ENCODE data around the gene PLOD1.
"Not testable (repeated sequence)": the region's sequence is repeated elsewhere in the genome, so short reads cannot be mapped to it uniquely, and the experiment has no call there.

Gene PLOD1

DNA sequence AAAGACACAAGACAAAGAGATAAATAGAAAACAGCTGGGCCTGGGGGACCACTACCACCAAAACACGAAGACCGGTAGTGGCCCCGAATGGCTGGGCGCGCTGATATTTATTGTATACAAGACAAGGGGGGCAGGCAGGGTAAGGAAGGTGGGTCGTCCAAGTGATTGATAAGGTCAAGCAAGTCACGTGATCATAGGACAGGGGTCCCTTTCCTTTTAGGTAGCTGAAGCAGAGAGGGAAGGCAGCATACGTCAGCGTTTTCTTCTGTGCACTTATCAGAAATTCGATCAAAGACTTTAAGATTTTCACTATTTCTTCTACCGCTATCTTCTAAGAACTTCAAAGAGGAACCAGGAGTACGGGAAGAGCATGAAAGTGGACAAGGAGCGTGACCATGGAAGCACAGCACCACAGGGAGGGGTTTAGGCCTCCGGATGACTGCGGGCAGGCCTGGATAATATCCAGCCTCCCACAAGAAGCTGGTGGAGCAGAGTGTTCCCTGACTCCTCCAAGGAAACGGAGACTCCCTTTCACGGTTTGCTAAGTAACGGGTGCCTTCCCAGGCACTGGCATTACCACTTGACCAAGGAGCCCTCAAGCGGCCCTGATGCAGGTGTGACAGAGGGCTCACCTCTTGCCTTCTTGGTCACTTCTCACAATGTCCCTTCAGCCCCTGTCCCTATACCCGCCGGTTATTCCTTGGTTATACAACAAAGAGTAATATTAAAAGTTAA lies 21.9 kb upstream of the PLOD1 start:
- not testable (repeated sequence) for DNase-seq

DNA sequence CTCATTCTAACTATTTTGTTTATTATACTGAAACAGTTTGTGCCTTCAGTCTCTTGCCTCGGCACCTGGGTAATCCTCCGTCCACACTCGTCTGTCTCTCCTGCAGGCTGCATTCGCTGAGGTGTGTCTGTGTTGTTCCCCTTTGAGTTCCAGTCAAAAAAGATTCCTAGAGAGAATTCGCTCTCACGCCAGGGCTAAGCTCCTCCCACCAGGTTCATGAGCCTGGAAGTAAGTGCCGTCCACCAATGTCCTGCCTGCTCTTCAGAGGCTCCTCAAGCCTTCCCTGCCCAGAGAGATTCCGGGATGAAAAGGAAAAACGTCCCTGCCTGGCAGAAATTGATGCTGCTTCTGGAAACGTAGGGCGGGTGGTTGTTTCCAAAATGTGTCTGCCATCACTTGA lies 21.2 kb upstream of the PLOD1 start:
- DNase-seq, result no peak

DNA sequence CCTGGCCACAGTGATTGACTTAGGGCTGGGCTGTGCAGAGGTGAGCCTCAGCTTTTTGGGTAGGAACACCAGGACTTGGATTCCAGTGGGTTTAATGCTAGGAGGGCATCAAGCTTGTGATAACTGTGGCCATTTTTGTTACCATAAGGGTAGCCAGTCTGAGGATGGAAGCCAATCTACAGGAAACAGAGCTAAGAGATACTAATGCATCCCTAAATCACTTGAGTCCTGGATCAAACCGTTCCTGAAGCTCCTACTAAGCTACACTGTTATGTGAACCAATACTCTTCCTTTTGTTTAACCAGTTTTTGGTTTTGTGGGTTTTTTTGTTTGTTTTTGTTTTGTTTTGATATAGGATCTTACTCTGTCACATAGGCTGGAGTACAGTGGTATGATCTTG lies 20.5 kb upstream of the PLOD1 start:
- DNase-seq, result no peak

DNA sequence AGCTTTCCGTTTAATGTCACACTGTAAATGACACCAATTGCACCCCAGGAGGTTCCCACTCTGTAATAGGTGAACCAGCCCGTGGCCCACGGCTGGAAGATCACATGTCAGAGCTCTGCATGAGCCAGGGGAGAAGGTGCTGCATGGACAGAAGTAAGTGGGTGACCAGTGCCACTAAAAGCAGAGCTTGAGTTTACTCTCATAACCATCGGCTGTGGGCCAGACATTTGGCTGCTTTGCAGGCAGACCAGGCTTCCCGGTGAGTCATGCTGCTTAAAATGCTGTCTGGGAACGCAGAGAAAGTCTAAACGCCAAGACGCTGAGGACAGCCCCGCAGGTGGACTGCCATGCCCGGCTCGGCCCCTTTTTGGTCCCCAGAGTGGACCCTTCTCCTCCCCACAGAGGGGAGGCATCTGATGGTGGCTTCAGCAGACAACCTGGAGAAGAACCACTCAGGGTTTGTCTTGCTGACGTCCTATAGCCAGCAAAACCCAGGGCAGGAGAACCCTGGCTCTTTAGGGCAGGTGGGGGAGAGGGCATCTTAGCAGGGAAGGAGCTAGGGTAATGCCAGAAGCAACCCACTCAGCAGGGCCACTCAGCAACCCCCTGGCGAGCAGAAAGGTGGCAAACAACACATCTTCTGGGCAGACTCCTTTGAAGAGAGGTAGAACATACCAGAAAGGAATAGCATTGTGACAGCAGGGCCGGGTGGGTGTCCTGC lies 15.6 kb upstream of the PLOD1 start:
- no peak for DNase-seq

DNA sequence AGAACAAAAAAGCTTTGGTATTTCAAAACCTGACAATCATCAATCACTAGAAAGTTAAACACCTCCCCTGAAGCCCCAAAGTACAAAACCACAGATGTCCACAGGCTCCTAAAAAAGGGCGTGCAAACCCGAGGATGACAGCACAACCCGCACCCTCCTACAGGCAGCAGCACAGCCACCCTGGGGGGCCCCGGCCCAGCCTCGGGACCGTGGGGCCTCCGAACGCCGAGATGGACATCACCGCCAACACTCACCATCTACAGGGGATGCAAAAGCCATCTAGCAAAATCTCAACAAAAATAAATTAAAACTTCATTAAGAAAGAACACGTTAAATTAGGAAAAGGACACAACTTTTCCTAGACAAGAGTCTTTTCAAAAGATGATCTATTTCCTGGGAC lies 14.9 kb upstream of the PLOD1 start:
- no peak for DNase-seq

DNA sequence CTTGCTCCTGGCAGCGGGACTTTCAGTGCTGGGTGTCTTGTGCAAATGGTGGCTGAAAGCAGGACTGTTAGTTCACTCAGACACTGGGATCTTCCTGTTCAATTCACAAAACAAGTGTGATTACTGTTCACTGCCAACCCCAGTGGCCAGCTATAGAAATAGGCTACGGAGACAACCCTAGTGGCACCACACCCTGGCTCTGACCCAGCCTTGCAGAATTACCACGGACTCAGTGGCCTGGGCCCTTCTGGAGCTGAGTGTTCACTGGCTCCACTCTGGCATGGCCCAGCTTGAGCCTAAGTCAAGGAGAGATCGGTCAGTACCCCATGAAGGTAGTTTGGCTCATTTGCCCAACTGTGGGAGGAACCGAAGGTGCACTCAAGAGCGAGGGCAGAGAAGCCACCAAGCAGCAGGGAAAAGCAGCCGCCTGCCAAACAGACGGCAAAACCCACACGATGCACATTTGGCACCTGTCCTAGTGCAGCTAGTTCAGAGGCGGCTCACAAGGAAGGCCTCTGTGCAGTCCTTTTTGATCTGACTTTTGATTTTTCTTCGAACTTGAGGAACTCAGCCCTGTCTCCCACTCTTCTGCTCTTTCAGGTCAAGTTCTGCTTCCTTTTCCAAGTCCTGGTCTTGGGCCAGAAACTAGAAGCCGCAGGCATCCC lies 14.1 kb upstream of the PLOD1 start:
- DNase-seq, result no peak

DNA sequence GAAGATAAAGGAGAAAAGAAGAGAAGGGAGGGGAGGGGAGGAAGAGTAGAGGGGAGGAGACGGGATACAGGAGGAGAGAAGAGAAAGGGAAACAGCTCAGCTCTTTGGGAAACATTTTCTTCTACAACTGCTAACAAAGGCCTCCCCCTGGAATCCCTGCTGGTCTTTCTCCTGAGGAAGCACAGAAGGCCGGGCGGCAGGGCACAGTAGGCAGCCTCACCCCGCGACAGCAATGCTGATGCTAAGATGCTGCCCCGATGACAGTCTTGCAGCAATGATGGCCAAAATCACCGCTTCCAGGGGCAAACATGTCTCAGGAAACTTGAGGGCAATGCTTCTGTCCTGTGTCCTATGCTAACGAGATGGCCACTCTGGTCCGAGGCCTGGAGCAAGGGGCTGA lies 13.5 kb upstream of the PLOD1 start:
- DNase-seq, result no peak

DNA sequence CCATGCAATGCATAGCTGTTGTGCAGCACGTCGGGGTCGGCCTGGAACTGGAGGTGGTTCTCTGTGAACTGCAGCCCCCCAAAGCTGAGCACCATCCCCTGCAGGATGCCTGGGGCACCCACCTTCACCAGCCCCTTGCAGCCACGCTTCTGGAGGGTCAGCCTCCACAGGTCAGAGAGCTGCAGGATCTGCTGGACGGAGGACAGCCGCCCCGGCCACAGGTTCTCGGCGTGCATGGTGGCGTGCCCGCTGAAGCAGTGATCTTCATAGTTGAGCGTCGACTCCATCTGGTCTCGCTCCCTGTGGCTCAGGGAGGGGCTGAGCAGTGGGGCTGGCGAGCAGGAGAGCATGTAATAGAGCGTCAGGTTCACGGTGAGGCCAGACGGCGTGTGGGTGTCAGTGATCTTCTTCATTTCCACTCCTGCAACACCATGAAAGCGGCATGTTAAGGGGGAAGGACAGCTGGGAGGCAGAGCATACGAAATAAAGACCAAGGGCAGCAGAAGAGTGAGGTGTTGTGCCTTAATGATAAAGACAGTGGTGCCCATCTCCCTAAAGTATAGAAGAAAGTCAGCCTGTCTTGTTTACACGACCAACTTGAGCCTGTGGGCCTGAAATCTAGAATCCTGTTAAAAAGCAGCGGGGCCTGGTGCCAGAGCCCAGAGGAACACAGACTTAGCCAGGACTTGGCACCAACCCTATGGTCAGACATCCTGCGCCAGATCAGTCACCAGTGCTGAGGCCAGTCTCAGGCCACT lies 11.3 kb upstream of the PLOD1 start:
- DNase-seq, result no peak

DNA sequence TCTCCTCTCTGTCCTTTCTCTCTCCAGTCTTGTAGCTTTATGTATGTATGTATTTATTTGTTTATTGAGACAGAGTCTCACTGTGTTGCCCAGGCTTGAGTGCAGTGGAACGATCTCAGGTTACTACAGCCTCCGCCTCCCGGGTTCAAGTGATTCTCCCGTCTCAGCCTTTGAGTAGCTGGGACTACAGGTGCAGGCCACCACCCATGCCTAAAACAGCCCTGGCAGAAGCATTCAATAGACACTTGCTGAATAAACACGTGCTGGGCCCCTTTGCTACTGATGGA lies 10.7 kb upstream of the PLOD1 start:
- DNase-seq, result no peak

DNA sequence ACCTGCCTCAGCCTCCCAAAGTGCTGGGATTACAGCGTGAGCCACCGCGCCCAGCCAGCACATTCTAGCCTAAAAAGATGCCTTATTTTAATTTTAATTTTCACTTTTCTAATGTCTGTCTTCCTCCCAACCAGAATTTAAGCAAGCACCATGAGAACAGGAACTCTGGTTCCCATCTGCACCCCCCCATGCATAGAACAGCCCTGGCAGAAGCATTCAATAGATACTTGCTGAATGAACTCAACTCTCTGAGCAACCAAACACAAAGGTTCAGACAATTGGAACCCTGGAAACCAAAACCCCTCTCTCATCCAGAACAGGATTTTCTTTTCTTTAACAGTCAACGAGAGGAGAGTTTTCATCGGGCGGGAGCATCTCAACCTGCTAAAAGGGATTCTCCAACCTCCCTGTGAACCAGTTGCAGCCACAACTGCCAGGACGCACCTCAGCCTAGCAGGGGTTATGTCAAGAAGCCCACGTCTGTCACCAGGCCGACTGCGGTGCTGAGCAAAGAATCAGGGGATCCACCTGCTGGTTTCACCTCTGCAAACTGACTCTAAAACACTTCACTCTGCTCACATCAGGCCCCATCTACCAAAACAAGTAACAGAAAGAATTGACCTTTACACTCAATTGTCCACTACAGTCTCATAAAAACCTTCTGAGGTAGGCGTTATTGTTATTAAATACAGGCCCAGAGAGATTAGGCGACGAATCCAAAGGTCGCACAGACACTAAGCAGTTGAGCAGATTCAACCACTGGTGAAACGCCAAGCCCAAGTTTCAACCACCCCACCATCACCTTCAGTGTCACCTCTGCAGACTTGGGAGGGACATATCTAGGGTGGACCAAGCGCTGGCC lies 10.0 kb upstream of the PLOD1 start:
- no peak for DNase-seq

DNA sequence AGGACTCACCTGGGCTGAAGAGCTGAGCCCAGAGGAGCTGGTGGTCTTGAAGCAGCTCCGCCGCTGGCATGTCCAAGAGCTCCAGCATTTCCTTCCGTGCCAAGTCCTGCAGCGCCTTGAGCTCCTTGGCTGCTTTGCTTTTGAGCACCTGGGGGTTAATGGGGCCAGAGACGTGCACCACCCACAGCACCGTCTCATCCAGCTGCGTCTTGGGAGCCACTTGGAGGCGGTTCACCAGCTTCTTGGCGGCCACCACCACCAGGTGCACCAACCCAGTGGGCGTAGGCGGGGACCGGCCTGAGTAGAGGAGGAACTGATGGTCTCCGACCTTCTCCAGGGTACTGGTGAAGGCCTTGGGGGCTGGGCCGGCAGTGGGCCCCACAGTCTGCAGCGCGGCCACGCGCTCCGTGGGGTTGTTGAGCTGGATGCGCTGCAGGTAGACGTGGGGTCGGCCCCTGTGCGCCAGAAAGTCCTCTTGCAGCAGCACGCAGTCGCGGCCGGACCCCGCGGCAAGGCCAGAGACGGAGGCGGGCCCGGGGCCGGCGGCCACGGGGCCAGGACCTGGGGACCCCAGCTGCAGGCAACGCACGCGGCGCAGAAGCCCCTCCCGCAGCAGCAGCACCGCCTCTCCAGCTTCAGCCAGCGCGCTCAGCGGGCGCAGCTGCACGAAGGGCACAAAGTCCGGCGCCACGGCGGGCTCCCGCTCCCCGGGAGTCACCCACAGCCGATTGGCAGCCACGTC lies 9.2 kb upstream of the PLOD1 start:
- DNase-seq, result not testable (repeated sequence)

DNA sequence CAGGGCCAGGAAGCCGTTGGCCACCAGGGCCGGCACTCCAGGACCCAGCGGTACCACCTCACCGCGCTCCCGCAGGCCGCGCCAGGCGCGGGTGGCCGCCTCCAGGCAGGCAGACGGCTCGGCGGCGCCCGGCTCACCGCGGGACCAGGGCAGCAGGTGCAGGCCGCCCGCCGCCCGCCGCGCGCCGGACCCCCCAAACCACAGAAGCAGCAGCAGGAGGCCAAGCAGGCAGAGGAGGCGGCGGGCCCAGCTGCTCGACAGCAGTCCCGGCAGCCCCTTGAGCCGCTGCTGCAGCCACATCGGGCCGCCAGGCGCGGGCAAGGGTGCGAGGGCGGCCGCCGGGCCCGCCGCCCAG lies 8.6 kb upstream of the PLOD1 start:
- DNase-seq, result no peak

DNA sequence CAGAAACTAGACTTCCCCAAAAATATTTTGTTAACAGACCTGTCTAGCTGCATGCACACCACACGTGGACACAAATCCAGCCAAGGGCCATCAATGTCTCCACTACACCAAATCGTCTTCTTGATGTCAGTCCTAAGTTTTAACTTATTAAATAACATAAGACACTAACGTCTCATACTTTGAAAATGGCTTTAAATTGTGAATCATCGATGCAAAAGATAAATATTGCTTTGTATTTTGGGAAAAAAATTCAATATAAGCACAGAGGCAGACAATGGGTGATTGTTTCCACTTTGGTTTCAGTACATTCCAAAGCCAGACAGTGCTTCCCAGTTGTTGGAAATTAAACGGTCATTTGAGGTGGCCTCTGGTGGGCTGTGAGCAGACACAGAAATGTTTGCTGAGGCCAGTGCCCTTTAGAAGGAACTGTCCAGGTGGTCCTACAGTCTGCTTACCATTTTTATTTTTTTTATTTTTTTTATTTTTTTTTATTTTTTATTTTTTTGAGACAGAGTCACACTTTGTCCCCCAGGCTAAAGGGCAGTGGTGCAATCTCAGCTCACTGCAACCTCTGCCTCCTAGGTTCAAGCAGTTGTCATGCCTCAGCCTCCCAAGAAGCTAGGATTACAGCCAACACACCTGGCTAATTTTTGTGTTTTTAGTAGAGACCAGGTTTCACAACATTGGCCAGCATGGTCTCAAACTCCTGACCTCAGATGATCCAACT lies 6.5 kb upstream of the PLOD1 start:
- DNase-seq, result no peak

DNA sequence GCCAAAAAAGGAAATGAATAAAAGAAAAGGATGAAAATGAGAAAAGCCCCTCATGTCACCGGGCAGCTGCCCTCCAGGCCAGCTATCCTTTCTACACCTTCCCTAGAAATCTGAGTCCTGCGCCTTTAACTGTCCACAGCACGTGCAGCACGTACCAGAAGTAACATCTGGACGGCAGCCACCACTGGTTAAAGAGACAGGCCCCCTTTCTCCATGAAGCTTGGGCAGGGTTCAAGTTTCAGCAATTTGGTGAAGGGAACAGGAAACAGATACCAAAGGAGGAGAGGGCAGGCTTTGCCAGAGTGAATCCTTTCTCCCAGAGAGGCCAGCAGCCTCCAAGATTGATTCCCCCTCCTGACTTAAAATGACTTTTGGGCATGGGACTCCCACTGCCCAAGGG lies 4.7 kb upstream of the PLOD1 start:
- DNase-seq, result no peak

DNA sequence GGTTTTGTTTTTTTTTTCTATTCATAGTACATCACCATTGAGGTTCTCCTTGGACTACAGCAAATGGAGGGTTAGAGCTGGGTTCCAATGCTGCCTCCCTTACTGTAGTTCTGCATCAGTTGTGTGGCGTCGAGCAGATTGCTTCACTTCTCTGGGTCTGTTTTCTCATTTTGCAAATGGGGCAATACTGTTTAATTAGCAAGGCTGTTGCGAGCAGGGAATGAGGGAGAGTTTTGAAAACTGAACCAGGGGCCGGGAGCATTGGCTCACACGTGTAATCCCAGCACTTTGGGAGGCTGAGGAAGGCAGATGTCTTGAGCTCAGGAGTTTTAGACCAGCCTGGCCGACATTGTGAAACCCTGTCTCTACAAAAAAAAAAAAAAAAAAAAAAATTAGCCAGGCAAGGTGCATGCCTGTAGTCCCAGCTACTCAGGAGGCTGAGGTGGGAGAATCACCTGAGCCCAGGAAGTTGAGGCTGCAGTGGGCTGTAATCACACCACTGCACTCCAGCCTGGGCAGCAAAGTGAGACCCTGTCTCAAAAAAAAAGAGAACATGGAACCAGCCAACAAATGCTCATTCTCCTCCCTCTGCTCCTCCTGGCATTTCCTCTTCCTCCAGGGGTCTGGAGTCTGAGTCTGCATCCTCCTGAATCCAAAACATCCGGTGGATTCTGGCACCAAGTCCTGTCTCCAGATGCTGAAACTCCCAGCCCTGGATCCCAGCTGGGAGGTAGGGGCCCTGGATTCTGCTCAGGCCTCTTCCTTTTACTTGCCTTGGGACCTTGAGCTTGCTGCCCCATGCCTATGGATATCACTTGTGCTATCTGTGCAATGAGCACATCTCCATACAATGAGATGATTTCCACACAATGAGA lies 3.7 kb upstream of the PLOD1 start:
- no peak for DNase-seq

DNA sequence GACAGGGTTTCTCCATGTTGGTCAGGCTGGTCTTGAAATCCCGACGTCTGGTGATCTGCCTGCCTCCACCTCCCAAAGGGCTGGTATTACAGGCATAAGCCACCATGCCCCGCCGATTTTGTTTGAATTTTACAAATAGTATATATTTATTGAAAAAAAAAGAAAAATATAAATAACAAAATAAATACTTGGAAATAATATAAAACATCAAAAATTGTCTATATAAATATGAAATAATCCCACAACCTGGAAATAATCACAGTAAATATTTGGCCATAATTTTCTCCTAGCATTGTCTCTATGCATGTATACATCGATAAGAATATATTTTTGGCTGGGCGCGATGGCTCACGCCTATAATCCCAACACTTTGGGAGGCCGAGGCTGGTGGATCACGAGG lies 2.7 kb upstream of the PLOD1 start:
- DNase-seq, result no peak

DNA sequence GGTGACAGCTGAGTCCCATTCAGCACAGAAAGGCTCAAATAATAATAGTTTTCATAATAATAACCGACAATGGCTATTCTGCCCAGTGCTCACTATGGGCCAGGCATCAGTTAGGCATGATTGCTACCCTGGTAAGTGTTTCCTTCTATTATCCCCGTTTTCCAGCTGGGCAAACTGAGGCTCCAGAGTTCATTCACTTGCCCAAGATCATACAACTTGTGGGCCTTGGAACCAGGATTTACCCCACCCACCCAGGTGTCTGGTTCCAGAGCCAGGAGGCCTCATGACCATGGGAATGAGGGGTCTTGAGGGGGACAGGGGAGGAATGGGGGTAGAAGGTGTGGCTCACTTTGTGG lies 518 bp downstream of the PLOD1 start:
- DNase-seq, result no peak

DNA sequence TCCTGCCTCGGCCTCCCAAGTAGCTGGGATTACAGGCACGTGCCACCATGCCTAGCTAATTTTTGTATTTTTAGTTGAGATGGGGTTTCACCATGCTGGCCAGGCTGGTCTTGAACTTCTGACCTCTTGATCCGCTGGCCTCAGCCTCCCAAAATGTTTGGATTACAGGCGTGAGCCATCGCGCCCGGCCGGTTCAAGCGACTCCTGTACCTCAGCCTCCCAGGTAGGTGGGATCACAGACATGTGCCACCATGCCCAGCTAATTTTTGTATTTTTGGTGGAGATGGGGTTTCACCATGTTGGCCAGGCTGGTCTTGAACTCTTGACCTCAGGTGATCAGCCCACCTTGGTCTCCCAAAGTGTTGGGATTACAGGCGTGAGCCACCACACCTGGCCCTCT lies 1.2 kb downstream of the PLOD1 start:
- DNase-seq, result not testable (repeated sequence)

DNA sequence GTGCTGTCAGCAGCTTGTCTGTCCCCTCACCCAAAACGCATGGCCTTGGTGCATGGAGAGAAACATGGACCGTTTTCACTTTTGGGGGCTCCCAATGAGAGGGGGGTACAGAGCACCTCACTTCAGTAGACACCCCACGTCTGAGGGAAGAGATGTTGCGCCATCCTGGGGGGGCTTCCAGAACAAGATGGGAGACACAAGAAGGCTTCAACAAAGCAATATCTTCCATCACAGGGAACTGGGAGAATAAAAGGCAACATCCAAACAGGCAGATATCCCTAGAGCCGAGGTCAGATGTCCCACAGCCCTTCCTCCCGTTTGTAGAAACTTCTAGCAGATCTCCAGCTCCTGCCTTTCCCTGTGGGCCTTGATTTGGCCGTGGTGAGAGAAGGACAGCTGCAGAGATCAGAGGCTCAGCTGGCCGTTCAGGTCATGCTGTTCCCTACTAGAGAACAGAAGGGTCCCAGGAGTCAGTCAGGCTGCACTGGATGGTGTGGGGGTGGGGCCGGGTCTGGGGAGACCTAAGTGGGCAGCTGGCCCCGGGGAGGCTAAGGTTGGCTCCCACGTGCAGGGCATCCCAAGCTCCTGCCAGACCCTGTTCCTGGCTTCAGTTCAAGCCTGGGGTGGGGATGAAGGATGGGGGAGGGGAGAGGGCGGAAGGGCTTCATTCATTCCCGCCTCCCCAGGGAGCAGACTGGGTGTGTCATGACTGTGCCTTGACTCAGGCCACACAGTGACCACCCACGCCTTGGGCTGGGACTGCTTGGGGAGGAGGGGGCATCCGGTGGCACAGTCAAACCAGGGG lies 4.4 kb downstream of the PLOD1 start:
- DNase-seq, result no peak
